ENCODE measurements around the gene PPP1R13B.

Gene PPP1R13B

GRCh38 chr14:103868242-103868897 lies 21.0 kb upstream of the PPP1R13B start:
- Histone ChIP-seq H3K9ac (ENCODE audit: low read depth, low read length, poor library complexity) (peak overlapping the region; percentile 73), H3K14ac (ENCODE audit: low read length) (peak overlapping the region; percentile 47), H3K4ac (ENCODE audit: low read length) (no peak overlapping the region), H3K4me2 (ENCODE audit: insufficient read depth, low read length, poor library complexity, severe bottlenecking) (no peak overlapping the region), H2AK5ac (ENCODE audit: low read depth, low read length) (peak overlapping the region; percentile 95), H4K8ac (ENCODE audit: low read depth, low read length) (peak overlapping the region; percentile 17), H3K27ac (replicated peaks; ENCODE audit: low read length) (no peak overlapping the region), H3K18ac (ENCODE audit: low read length) (peak overlapping the region; percentile 57), H2BK120ac (ENCODE audit: low read depth, low read length) (peak overlapping the region; percentile 24), H4K91ac (ENCODE audit: low read depth, low read length, poor library complexity) (peak overlapping the region; percentile 85), H3K4me1 (ENCODE audit: control insufficient read depth in 2 of 2, insufficient read depth in 1 of 2, low read depth in 1 of 2, low read length in 2 of 2) (peaks cover 0 to 17% of the 10 kb centered on the region in 2 donors), H2BK5ac (ENCODE audit: low read length) (no peak overlapping the region), H3K9me3 (replicated peaks in 1 of 2; ENCODE audit: control insufficient read depth in 2 of 2, insufficient read depth in 1 of 2, low read depth in 1 of 2, low read length in 2 of 2) (no peaks in the 10 kb centered on the region), H3K36me3 (replicated peaks in 1 of 2; ENCODE audit: control insufficient read depth in 2 of 2, insufficient read depth in 2 of 2, low read length in 2 of 2) (no peaks in the 10 kb centered on the region), H3K4me3 (ENCODE audit: low read length in 2 of 2) (no peak overlapping the region), H2BK12ac (ENCODE audit: low read length) (peak overlapping the region; percentile 4), H2AFZ (ENCODE audit: low read length) (no peak overlapping the region), H2BK15ac (ENCODE audit: low read length) (peak overlapping the region; percentile 28), H3K27me3 (ENCODE audit: control insufficient read depth in 3 of 3, insufficient read depth in 3 of 3, low read depth in 1 of 3, low read length in 3 of 3) (no peaks in the 10 kb centered on the region), H3K23ac (ENCODE audit: low read depth, low read length, poor library complexity) (no peak overlapping the region), H3K79me1 (ENCODE audit: low read depth, low read length) (no peaks in the 10 kb centered on the region)
- WGBS, 2 donors (ENCODE audit: extremely low coverage in 2 of 2, insufficient read length in 2 of 2, insufficient replicate concordance in 1 of 2): no CpG with 5 or more reads among the region's 10 CpGs
- DNase-seq (ENCODE audit: low spot score): no peak

GRCh38 chr14:103867523-103867953 lies 20.2 kb upstream of the PPP1R13B start:
- peak overlapping the region; percentile 9 for H4K91ac ChIP-seq (ENCODE audit: low read depth, low read length, poor library complexity)
- no peaks in the 10 kb centered on the region for H3K9me3 ChIP-seq (replicated peaks in 1 of 2; ENCODE audit: control insufficient read depth in 2 of 2, insufficient read depth in 1 of 2, low read depth in 1 of 2, low read length in 2 of 2)
- H2BK12ac ChIP-seq (ENCODE audit: low read length): peak overlapping the region; percentile 4
- H3K4me1 ChIP-seq (ENCODE audit: control insufficient read depth in 2 of 2, insufficient read depth in 1 of 2, low read depth in 1 of 2, low read length in 2 of 2): peaks cover 0 to 14% of the 10 kb centered on the region in 2 donors
- peak overlapping the region; percentile 82 for H2BK5ac ChIP-seq (ENCODE audit: low read length)
- H3K36me3 ChIP-seq (replicated peaks in 1 of 2; ENCODE audit: control insufficient read depth in 2 of 2, insufficient read depth in 2 of 2, low read length in 2 of 2): no peaks in the 10 kb centered on the region
- peak overlapping the region; percentile 24 for H2BK120ac ChIP-seq (ENCODE audit: low read depth, low read length)
- H2BK15ac ChIP-seq (ENCODE audit: low read length): peak overlapping the region; percentile 37
- H2AK5ac ChIP-seq (ENCODE audit: low read depth, low read length): peak overlapping the region; percentile 95
- no peak overlapping the region for H3K9ac ChIP-seq (ENCODE audit: low read depth, low read length, poor library complexity)
- no peak overlapping the region for H3K4me3 ChIP-seq (ENCODE audit: low read length in 2 of 2)
- H3K23ac ChIP-seq (ENCODE audit: low read depth, low read length, poor library complexity): peak overlapping the region; percentile 80
- no peaks in the 10 kb centered on the region for H3K27me3 ChIP-seq (ENCODE audit: control insufficient read depth in 3 of 3, insufficient read depth in 3 of 3, low read depth in 1 of 3, low read length in 3 of 3)
- peak overlapping the region; percentile 80 for H3K18ac ChIP-seq (ENCODE audit: low read length)
- no CpG with 5 or more reads among the region's 10 CpGs for WGBS, 2 donors (ENCODE audit: extremely low coverage in 2 of 2, insufficient read length in 2 of 2, insufficient replicate concordance in 1 of 2)
- H2AFZ ChIP-seq (ENCODE audit: low read length): peak overlapping the region; percentile 49
- peak overlapping the region; percentile 76 for H3K4ac ChIP-seq (ENCODE audit: low read length)
- peak overlapping the region; percentile 43 for H4K8ac ChIP-seq (ENCODE audit: low read depth, low read length)
- no peaks in the 10 kb centered on the region for H3K79me1 ChIP-seq (ENCODE audit: low read depth, low read length)
- no peak for DNase-seq (ENCODE audit: low spot score)
- H3K14ac ChIP-seq (ENCODE audit: low read length): peak overlapping the region; percentile 94
- no peak overlapping the region for H3K27ac ChIP-seq (replicated peaks; ENCODE audit: low read length)
- H3K4me2 ChIP-seq (ENCODE audit: insufficient read depth, low read length, poor library complexity, severe bottlenecking): no peak overlapping the region

- Histone ChIP-seq H2BK5ac (ENCODE audit: low read length) (peak overlapping the region; percentile 82), H3K79me1 (ENCODE audit: low read depth, low read length) (no peaks in the 10 kb centered on the region), H3K9me3 (replicated peaks in 1 of 2; ENCODE audit: control insufficient read depth in 2 of 2, insufficient read depth in 1 of 2, low read depth in 1 of 2, low read length in 2 of 2) (no peaks in the 10 kb centered on the region), H3K14ac (ENCODE audit: low read length) (peak overlapping the region; percentile 94), H3K4me3 (ENCODE audit: low read length in 2 of 2) (no peak overlapping the region), H3K36me3 (replicated peaks in 1 of 2; ENCODE audit: control insufficient read depth in 2 of 2, insufficient read depth in 2 of 2, low read length in 2 of 2) (no peaks in the 10 kb centered on the region), H3K4me2 (ENCODE audit: insufficient read depth, low read length, poor library complexity, severe bottlenecking) (no peak overlapping the region), H4K91ac (ENCODE audit: low read depth, low read length, poor library complexity) (peak overlapping the region; percentile 9), H3K4me1 (ENCODE audit: control insufficient read depth in 2 of 2, insufficient read depth in 1 of 2, low read depth in 1 of 2, low read length in 2 of 2) (peaks cover 0 to 9% of the 10 kb centered on the region in 2 donors), H3K9ac (ENCODE audit: low read depth, low read length, poor library complexity) (no peak overlapping the region), H3K4ac (ENCODE audit: low read length) (no peak overlapping the region), H3K27me3 (ENCODE audit: control insufficient read depth in 3 of 3, insufficient read depth in 3 of 3, low read depth in 1 of 3, low read length in 3 of 3) (no peaks in the 10 kb centered on the region), H3K27ac (replicated peaks; ENCODE audit: low read length) (no peak overlapping the region), H4K8ac (ENCODE audit: low read depth, low read length) (no peak overlapping the region), H2BK12ac (ENCODE audit: low read length) (no peak overlapping the region), H2BK15ac (ENCODE audit: low read length) (peak overlapping the region; percentile 37), H2AK5ac (ENCODE audit: low read depth, low read length) (peak overlapping the region; percentile 95), H3K23ac (ENCODE audit: low read depth, low read length, poor library complexity) (peak overlapping the region; percentile 80), H2AFZ (ENCODE audit: low read length) (no peak overlapping the region), H3K18ac (ENCODE audit: low read length) (no peak overlapping the region), H2BK120ac (ENCODE audit: low read depth, low read length) (no peak overlapping the region)
- WGBS, 2 donors (ENCODE audit: extremely low coverage in 2 of 2, insufficient read length in 2 of 2, insufficient replicate concordance in 1 of 2): no CpG with 5 or more reads among the region's 10 CpGs
- no peak for DNase-seq (ENCODE audit: low spot score)
Observed at GRCh38 chr14:103867020-103867419, 19.6 kb upstream of the PPP1R13B start.

- WGBS, 2 donors (ENCODE audit: extremely low coverage in 2 of 2, insufficient read length in 2 of 2, insufficient replicate concordance in 1 of 2): no CpG with 5 or more reads among the region's 6 CpGs
- Histone ChIP-seq H3K4ac (ENCODE audit: low read length) (no peak overlapping the region), H3K79me1 (ENCODE audit: low read depth, low read length) (no peaks in the 10 kb centered on the region), H2BK15ac (ENCODE audit: low read length) (no peak overlapping the region), H3K23ac (ENCODE audit: low read depth, low read length, poor library complexity) (no peak overlapping the region), H2BK12ac (ENCODE audit: low read length) (no peak overlapping the region), H4K8ac (ENCODE audit: low read depth, low read length) (no peak overlapping the region), H2AK5ac (ENCODE audit: low read depth, low read length) (no peak overlapping the region), H3K9me3 (replicated peaks in 1 of 2; ENCODE audit: control insufficient read depth in 2 of 2, insufficient read depth in 1 of 2, low read depth in 1 of 2, low read length in 2 of 2) (no peaks in the 10 kb centered on the region), H2AFZ (ENCODE audit: low read length) (no peak overlapping the region), H2BK120ac (ENCODE audit: low read depth, low read length) (no peak overlapping the region), H3K27me3 (ENCODE audit: control insufficient read depth in 3 of 3, insufficient read depth in 3 of 3, low read depth in 1 of 3, low read length in 3 of 3) (peaks cover 0 to 8% (median 0%) of the 10 kb centered on the region in 3 experiments), H3K27ac (replicated peaks; ENCODE audit: low read length) (no peak overlapping the region), H3K18ac (ENCODE audit: low read length) (no peak overlapping the region), H3K4me1 (ENCODE audit: control insufficient read depth in 2 of 2, insufficient read depth in 1 of 2, low read depth in 1 of 2, low read length in 2 of 2) (no peaks in the 10 kb centered on the region), H3K4me2 (ENCODE audit: insufficient read depth, low read length, poor library complexity, severe bottlenecking) (no peak overlapping the region), H3K4me3 (ENCODE audit: low read length in 2 of 2) (no peak overlapping the region), H3K9ac (ENCODE audit: low read depth, low read length, poor library complexity) (no peak overlapping the region), H3K14ac (ENCODE audit: low read length) (no peak overlapping the region), H4K91ac (ENCODE audit: low read depth, low read length, poor library complexity) (no peak overlapping the region), H3K36me3 (replicated peaks in 1 of 2; ENCODE audit: control insufficient read depth in 2 of 2, insufficient read depth in 2 of 2, low read length in 2 of 2) (no peaks in the 10 kb centered on the region), H2BK5ac (ENCODE audit: low read length) (no peak overlapping the region)
- no peak for DNase-seq (ENCODE audit: low spot score)
Observed at GRCh38 chr14:103863245-103863644, 15.9 kb upstream of the PPP1R13B start.
